Activated T-cell treated with anti-CD3 and anti-CD28 coated beads, Interleukin-2, amount 50 U/mL, for 48 hours (primary cell): ENCODE measurements around the gene METTL3.
"Not testable (repeated sequence)": the region's sequence is repeated elsewhere in the genome, so short reads cannot be mapped to it uniquely, and the experiment has no call there.

ENCODE experiments used
- DNase-seq, 2 experiments: peaks; one replicate each; pipeline ENCODE4 v3.0.0-alpha.2; 2020

The METTL3 gene

GRCh38 chr14:21510735-21511657, at the start of gene METTL3:
Gene METTL3, minus strand, starts transcription at chr14:21511340. Its CDS starts 117 bp downstream, at chr14:21511223.
- peak; percentile 92 to 93 for DNase-seq

GRCh38 chr14:21558703-21559170, 47.6 kb upstream of the METTL3 start:
- no peak for DNase-seq

GRCh38 chr14:21557084-21557901, 46.2 kb upstream of the METTL3 start:
- DNase-seq: peak; percentile 75 to 78

- no peak for DNase-seq
These were observed 45.4 kb upstream of the METTL3 start for GRCh38 chr14:21556378-21557083.

- no peak for DNase-seq
These were observed 42.1 kb upstream of the METTL3 start for GRCh38 chr14:21553266-21553665.

GRCh38 chr14:21544588-21544987, 33.4 kb upstream of the METTL3 start:
- not testable (repeated sequence) for DNase-seq

GRCh38 chr14:21543963-21544362, 32.8 kb upstream of the METTL3 start:
- DNase-seq: no peak

- no peak for DNase-seq
These were observed 32.4 kb upstream of the METTL3 start for GRCh38 chr14:21543521-21543960.

GRCh38 chr14:21541413-21542074, 30.4 kb upstream of the METTL3 start:
- no peak for DNase-seq

- no peak for DNase-seq
These were observed 28.2 kb upstream of the METTL3 start for GRCh38 chr14:21539189-21539940.

- DNase-seq: no peak
These were observed 25.9 kb upstream of the METTL3 start for GRCh38 chr14:21537090-21537424.

GRCh38 chr14:21536418-21537089, 25.4 kb upstream of the METTL3 start:
- no peak for DNase-seq

- no peak for DNase-seq
These were observed 24.6 kb upstream of the METTL3 start for GRCh38 chr14:21535545-21536417.

- no peak for DNase-seq
These were observed 23.4 kb upstream of the METTL3 start for GRCh38 chr14:21534576-21534975.

GRCh38 chr14:21533294-21533693, 22.2 kb upstream of the METTL3 start:
- no peak for DNase-seq

GRCh38 chr14:21529515-21529914, 18.4 kb upstream of the METTL3 start:
- no peak for DNase-seq

- DNase-seq: no peak
These were observed 17.5 kb upstream of the METTL3 start for GRCh38 chr14:21528381-21529348.

- DNase-seq: no peak
These were observed 16.2 kb upstream of the METTL3 start for GRCh38 chr14:21527318-21527679.
